Prostate gland (tissue), 2 donors: Measurements from ENCODE around the gene SEZ6. TPM values are rescaled to one million over a fixed set of nuclear protein-coding genes. Genes with fewer than 3 reads are reported as not detected.

Experiments used
- DNase-seq: peaks from one replicate; pipeline ENCODE4 v3.0.0-alpha.2; 2019; ENCODE audit warnings: low spot score
- H3K27ac ChIP-seq, 2 donors: fragments of 200-600 bp; sonication (generic); 2 replicates each; pipeline ENCODE4 v1.5.1; 2017 to 2019
- H3K27me3 ChIP-seq: fragments of 200-600 bp; sonication (generic); replicated peaks from 2 replicates; pipeline ENCODE4 v1.5.1; 2019; ENCODE audit not compliant: insufficient read depth
- H3K36me3 ChIP-seq, 2 donors: fragments of 200-600 bp; sonication (generic); 1 replicate in 1 of 2; 2 replicates in 1 of 2; pipeline versions ENCODE4 v1.5.1 to v1.8.1; 2017 to 2019
- H3K4me1 ChIP-seq: fragments of 200-600 bp; sonication (generic); replicated peaks from 2 replicates; pipeline ENCODE4 v1.5.1; 2019
- H3K4me3 ChIP-seq, 2 donors: fragments of 200-600 bp; sonication (generic); 2 replicates each; pipeline ENCODE4 v1.5.1; 2017 to 2019
- H3K9me3 ChIP-seq: fragments of 200-600 bp; sonication (generic); 2 replicates; pipeline ENCODE4 v1.5.1; 2017
- POLR2A ChIP-seq: fragments of 450-650 bp; IDR thresholded peaks from one replicate; pipeline ENCODE4 v1.6.1; 2016; ENCODE audit warnings: antibody characterized with exemption, mild to moderate bottlenecking
- POLR2AphosphoS5 ChIP-seq: sonication (generic); formaldehyde crosslinking; IDR thresholded peaks from one replicate; pipeline ENCODE4 v1.6.1; 2017; ENCODE audit warnings: antibody characterized with exemption
- WGBS: methylation state at CpG from one replicate; pipeline ENCODE4 v1.1.5; 2018; 5-methylcytosine and 5-hydroxymethylcytosine counted together
- intact Hi-C: fragments of 100-400 bp; cut with DNase I; formaldehyde crosslinking; loops from one replicate; pipeline ENCODE4 v1.14.2; 2022
- total RNA-seq, 2 donors: library from RNA; depleted of rRNA; stranded (reverse); fragments of >200 nt; gene quantifications; one replicate each; pipeline ENCODE4 v1.1.0, GENCODE V29; 2016
- TF ChIP-seq, protein P1 (sequence below), 4 experiments: fragments of 200-600 bp in 2 of 4; fragments of 450-650 bp in 2 of 4; sonication (generic) in 2 of 4; IDR thresholded peaks; 1 replicate in 3 of 4; 2 replicates in 1 of 4; pipeline ENCODE4 v1.5.1; 2016 to 2019; ENCODE audit warnings: antibody characterized with exemption in 4 of 4, mild to moderate bottlenecking in 2 of 4, moderate library complexity in 2 of 4

SEZ6 gene
- total RNA-seq, 2 donors from 2014 or later = 0.05 to 1.0 TPM

DNA sequence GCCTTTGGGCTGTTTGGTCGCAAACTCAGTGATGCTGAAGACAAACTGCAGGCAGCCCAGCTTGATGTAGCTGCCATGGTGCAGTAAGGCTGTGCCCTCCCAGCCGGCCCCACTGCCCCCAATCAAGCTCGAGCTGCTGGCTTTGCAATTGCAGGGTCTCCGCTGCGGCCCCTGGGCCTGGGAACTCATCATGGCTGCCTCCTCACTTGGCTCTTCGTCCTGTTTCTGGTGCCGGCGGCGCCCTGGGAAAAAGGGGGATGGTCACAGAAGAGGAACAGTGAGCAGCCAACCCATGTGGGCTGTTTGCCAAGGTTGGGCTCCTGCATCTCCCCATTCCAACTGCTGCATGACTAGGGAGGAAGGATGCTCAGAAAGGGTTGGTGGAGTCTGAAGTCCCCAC lies 99.6 kb downstream of the SEZ6 start:
- intact Hi-C loops = no loop called here
- Histone ChIP-seq H3K27ac (no peak overlapping the region), H3K36me3 (peaks cover 17 to 29% of the 10 kb centered on the region in 2 donors), H3K4me3 (no peak overlapping the region), H3K27me3 (no peaks in the 10 kb centered on the region), H3K4me1 (peaks cover 4% of the 10 kb centered on the region), H3K9me3 (no peaks in the 10 kb centered on the region)
- DNase-seq = no peak
- TF ChIP-seq, protein P1, sequence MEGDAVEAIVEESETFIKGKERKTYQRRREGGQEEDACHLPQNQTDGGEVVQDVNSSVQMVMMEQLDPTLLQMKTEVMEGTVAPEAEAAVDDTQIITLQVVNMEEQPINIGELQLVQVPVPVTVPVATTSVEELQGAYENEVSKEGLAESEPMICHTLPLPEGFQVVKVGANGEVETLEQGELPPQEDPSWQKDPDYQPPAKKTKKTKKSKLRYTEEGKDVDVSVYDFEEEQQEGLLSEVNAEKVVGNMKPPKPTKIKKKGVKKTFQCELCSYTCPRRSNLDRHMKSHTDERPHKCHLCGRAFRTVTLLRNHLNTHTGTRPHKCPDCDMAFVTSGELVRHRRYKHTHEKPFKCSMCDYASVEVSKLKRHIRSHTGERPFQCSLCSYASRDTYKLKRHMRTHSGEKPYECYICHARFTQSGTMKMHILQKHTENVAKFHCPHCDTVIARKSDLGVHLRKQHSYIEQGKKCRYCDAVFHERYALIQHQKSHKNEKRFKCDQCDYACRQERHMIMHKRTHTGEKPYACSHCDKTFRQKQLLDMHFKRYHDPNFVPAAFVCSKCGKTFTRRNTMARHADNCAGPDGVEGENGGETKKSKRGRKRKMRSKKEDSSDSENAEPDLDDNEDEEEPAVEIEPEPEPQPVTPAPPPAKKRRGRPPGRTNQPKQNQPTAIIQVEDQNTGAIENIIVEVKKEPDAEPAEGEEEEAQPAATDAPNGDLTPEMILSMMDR (IDR thresholded peaks at IDR 0.05) = no peak
- no peak for TF ChIP-seq POLR2A
- no peak for TF ChIP-seq POLR2AphosphoS5
- WGBS = 73% methylated on average over 9 of the region's 9 CpGs

Other genes with a start within 250 kb of the SEZ6 start
- 10 to 100 TPM; 14.9 to 48.9 TPM for gene FAM222B, start 163.2 kb downstream of the SEZ6 start, total RNA-seq
- 10 to 100 TPM; 49.9 to 70.8 TPM for gene ERAL1, start 151.0 kb downstream of the SEZ6 start, total RNA-seq
- gene FLOT2, start 108.3 kb downstream of the SEZ6 start, total RNA-seq = 100 to 1,000 TPM in 1 of 2 donors, 10 to 100 TPM in 1; 82.9 to 121 TPM
- gene DHRS13, start 103.0 kb downstream of the SEZ6 start, total RNA-seq = 10 to 100 TPM; 36.8 to 61.3 TPM
- 100 to 1,000 TPM in 1 of 2 donors, 10 to 100 TPM in 1; 74.9 to 112 TPM for gene PHF12, start 54.5 kb downstream of the SEZ6 start, total RNA-seq
- gene PIPOX, start 37.1 kb upstream of the SEZ6 start, total RNA-seq = 1 to 10 TPM; 3.1 to 6.2 TPM
- 10 to 100 TPM; 34.6 to 80.5 TPM for gene MYO18A, start 174.4 kb upstream of the SEZ6 start, total RNA-seq
- gene CRYBA1, start 240.8 kb upstream of the SEZ6 start, total RNA-seq = not detected